MCF 10A (cell line): ENCODE measurements around the gene GLTP. TPM values are rescaled to one million over a fixed set of nuclear protein-coding genes. Genes with fewer than 3 reads are reported as not detected.

Experiments used
- BruUV-seq: library from RNA; stranded (reverse); fragments of 400-500 nt; replicated peaks from 2 replicates; lab custom pipeline; 2021; lab: Mats Ljungman, UMichigan
- CTCF ChIA-PET: fragments of 300-600 bp; sonication (Branson Sonifier 250); formaldehyde crosslinking; extraction: SDS; loops from one replicate; lab custom pipeline; 2021; ENCODE audit warnings: antibody characterized with exemption, inconsistent platforms; lab: Yijun Ruan, JAX
- POLR2A ChIA-PET: fragments of 300-600, 350-650 bp; sonication (Branson Sonifier 250); formaldehyde crosslinking; extraction: SDS; loops from one replicate; lab custom pipeline; 2020; ENCODE audit warnings: antibody characterized with exemption, inconsistent platforms; lab: Yijun Ruan, JAX
- DNase-seq: peaks from one replicate; pipeline ENCODE4 v3.0.0-alpha.2; 2018; ENCODE audit not compliant: unreplicated experiment
- H3K27ac Mint-ChIP-seq: one replicate; pipeline ENCODE4 v1.8.0; 2022; ENCODE audit warnings: mild to moderate bottlenecking, low read depth, mixed read lengths; ENCODE audit not compliant: unreplicated experiment
- H3K27me3 Mint-ChIP-seq: one replicate; pipeline ENCODE4 v1.8.0; 2022; ENCODE audit warnings: mixed read lengths; ENCODE audit not compliant: insufficient read depth, unreplicated experiment
- H3K36me3 Mint-ChIP-seq: one replicate; pipeline ENCODE4 v1.8.0; 2022; ENCODE audit warnings: mild to moderate bottlenecking, moderate library complexity, mixed read lengths; ENCODE audit not compliant: insufficient read depth, unreplicated experiment
- H3K4me1 Mint-ChIP-seq: one replicate; pipeline ENCODE4 v1.8.0; 2022; ENCODE audit warnings: mixed read lengths; ENCODE audit not compliant: insufficient read depth, unreplicated experiment
- H3K4me3 Mint-ChIP-seq: one replicate; pipeline ENCODE4 v1.8.0; 2022; ENCODE audit warnings: mild to moderate bottlenecking, moderate library complexity, mixed read lengths; ENCODE audit not compliant: unreplicated experiment
- H3K9me3 Mint-ChIP-seq: one replicate; pipeline ENCODE4 v1.8.0; 2022; ENCODE audit warnings: mixed read lengths; ENCODE audit not compliant: unreplicated experiment
- intact Hi-C: fragments of 100-400 bp; cut with micrococcal nuclease; formaldehyde crosslinking; loops from 2 replicates; pipeline ENCODE4 v1.14.1; 2022
- total RNA-seq: library from RNA; stranded (reverse); gene quantifications from 2 replicates; pipeline ENCODE4 v1.2.3, GENCODE V29; 2022
- TF ChIP-seq, protein P1 (sequence below): fragments of 200-600 bp; IDR thresholded peaks from one replicate; pipeline ENCODE4 v1.8.0; 2022; ENCODE audit warnings: antibody characterized with exemption, mild to moderate bottlenecking; ENCODE audit not compliant: unreplicated experiment

GLTP gene
- total RNA-seq, 1 experiment from 2014 or later, result 37.2 TPM

DNA sequence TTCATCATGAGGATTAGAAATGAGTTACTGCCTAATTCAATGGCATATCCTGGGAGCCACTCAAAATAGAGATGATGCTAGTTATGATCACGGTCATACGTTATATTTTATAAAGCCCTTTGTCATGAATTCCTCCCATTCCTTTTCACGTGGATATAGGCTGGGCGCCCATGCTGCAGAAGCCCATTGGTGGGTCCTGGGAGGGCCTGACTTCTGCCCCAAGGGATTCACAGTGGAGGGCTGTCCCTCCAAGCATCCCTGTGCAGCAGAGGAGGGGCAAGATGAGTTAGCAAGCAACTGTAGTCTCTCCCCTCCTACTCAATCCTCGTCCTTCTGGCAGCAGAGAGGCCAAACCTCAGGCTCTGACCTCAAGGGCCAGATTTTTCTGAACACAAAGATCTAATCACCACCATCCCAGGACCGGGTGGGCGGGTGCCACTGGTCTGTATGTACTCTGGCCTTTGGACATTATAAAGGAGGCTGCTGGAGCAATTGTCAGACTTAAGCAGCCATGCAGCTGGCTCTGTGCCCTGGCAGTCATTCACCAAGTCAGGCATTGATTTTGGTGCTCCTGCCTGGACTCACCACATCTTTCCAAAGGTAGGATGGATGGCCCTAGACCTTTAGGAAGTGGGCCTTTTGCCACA lies 8.6 kb downstream of the GLTP start:
- no TSS peak for BruUV-seq
- POLR2A ChIA-PET, result interaction anchor here (0.7 kb wide), 1 partner anchor 17 kb away, joined by 3 read pairs; no protein-coding TSS in a partner anchor

DNA sequence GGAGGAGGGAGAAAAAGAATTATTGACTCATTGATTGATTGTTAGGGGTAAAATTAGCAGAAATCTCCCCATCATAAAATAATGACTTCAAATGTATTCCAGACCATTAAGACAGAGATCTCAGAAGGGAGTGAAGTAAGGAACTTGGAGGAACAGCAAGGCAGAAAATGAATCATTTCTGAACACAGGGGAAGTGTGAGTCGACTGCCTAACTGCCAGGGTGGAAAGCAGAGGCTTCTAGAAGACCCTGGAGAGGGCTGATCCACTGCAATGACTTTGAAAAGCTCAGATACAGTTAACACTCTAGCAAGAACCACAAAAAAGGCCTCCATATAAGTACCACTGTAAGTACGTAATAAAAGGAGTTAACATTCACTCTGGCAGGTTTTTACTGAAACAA lies 9.7 kb downstream of the GLTP start:
- no peak overlapping the region for H3K27ac Mint-ChIP-seq
- CTCF ChIA-PET, result interaction anchor here (0.7 to 1.7 kb wide), 3 partner anchors 17 to 66 kb away, joined by 3 to 5 read pairs (median 4); no protein-coding TSS in a partner anchor

More for the DNA sequence above, 8.6 kb downstream of the GLTP start:
- no peak overlapping the region for H3K4me3 Mint-ChIP-seq
- CTCF ChIA-PET, result interaction anchor here (0.5 to 1.4 kb wide), 2 partner anchors 66 to 169 kb away, joined by 3 to 5 read pairs; no protein-coding TSS in a partner anchor
- TF ChIP-seq, protein P1, sequence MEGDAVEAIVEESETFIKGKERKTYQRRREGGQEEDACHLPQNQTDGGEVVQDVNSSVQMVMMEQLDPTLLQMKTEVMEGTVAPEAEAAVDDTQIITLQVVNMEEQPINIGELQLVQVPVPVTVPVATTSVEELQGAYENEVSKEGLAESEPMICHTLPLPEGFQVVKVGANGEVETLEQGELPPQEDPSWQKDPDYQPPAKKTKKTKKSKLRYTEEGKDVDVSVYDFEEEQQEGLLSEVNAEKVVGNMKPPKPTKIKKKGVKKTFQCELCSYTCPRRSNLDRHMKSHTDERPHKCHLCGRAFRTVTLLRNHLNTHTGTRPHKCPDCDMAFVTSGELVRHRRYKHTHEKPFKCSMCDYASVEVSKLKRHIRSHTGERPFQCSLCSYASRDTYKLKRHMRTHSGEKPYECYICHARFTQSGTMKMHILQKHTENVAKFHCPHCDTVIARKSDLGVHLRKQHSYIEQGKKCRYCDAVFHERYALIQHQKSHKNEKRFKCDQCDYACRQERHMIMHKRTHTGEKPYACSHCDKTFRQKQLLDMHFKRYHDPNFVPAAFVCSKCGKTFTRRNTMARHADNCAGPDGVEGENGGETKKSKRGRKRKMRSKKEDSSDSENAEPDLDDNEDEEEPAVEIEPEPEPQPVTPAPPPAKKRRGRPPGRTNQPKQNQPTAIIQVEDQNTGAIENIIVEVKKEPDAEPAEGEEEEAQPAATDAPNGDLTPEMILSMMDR, result no peak
- H3K27me3 Mint-ChIP-seq, result no peaks in the 10 kb centered on the region
- H3K27ac Mint-ChIP-seq, result no peak overlapping the region
- peaks cover 8% of the 10 kb centered on the region for H3K36me3 Mint-ChIP-seq
- no peak for DNase-seq
- intact Hi-C loops, result no loop called here
- H3K9me3 Mint-ChIP-seq, result no peaks in the 10 kb centered on the region
- H3K4me1 Mint-ChIP-seq, result peaks cover 9% of the 10 kb centered on the region

DNA sequence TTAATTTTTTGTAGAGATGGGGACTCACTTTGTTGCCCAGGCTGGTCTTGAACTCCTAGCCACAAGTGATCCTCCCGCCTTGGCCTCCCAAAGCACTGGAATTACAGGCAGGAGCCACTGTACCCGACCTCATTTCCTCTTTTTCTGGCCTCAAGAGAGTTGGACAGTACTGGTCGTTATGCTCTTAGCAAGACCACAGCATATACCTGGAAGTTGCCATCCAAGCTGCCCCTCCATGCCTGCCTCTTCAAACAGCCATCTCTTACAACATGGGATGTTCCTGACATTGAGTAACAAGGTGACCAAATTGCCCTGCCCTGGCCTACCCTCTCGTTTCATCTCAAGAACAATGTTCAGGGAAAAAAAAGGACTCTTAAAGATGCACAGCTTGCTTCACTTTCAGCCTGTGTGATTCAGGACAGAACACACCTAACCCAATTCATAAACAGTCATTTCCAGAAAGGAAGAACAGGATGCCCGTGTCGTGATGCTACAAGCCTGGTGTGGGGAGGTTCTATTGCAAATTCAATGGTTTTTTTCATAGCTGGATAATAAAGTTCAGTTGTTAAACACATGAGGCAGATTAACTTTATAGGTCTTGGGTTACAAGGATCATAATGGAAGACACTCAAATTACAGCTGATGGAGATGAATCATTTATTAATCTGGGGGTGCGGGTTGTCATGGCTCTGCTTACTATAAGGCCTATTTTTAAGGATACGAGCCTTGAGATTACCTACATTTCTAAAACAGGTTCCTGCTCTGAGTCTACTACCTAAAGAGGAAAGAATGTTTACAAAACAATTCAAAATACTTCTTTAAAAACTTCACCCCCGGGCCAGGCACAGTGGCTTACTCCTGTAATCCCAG lies 11.9 kb downstream of the GLTP start:
- no peak overlapping the region for H3K4me3 Mint-ChIP-seq
- H3K27ac Mint-ChIP-seq, result peak overlapping the region; percentile 2
- ChIA-PET CTCF (interaction anchor here (0.6 to 1.8 kb wide), 5 partner anchors 10 to 63 kb away, joined by 3 to 11 read pairs (median 4); no protein-coding TSS in a partner anchor), POLR2A (no interaction called here)
- H3K27me3 Mint-ChIP-seq, result no peaks in the 10 kb centered on the region
- peaks cover 5% of the 10 kb centered on the region for H3K4me1 Mint-ChIP-seq
- TF ChIP-seq, protein P1, result no peak
- DNase-seq, result no peak
- H3K36me3 Mint-ChIP-seq, result peaks cover 8% of the 10 kb centered on the region
- H3K9me3 Mint-ChIP-seq, result no peaks in the 10 kb centered on the region
- BruUV-seq, result no TSS peak
- intact Hi-C loops, result no loop called here

More for the DNA sequence above, 9.7 kb downstream of the GLTP start:
- Mint-ChIP-seq H3K4me1 (peaks cover 8% of the 10 kb centered on the region), H3K27me3 (no peaks in the 10 kb centered on the region), H3K9me3 (no peaks in the 10 kb centered on the region), H3K4me3 (no peak overlapping the region), H3K36me3 (peaks cover 8% of the 10 kb centered on the region)
- intact Hi-C loops, result no loop called here
- POLR2A ChIA-PET, result no interaction called here
- BruUV-seq, result no TSS peak
- TF ChIP-seq, protein P1, result no peak
- DNase-seq, result no peak

DNA sequence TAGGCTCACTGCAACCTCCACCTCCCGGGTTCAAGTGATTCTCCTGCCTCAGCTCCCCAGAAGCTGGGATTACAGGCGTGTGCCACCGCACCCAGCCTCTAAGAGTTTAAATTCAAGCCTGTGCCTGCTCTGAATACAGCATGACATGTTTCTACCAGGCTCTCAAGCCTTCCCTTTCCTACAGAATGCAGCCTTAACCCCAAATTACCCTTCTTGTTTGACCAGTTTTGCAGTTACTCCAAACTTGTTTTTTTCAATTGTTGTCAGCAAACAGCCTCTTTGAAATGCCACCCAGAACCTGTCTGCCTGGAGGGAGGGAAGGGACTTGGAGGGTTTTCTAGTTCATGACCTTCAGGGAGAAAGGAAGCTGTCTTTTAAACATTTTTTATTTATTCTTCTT lies 15.4 kb downstream of the GLTP start:
- intact Hi-C loops, result no loop called here
- H3K27ac Mint-ChIP-seq, result peak overlapping the region; percentile 2
- TF ChIP-seq, protein P1, result no peak
- H3K4me3 Mint-ChIP-seq, result no peak overlapping the region
- ChIA-PET CTCF (interaction anchor here (1.5 to 4.4 kb wide), 2 partner anchors 12 to 36 kb away, joined by 3 to 37 read pairs; no protein-coding TSS in a partner anchor), POLR2A (no interaction called here)
- no TSS peak for BruUV-seq
- peaks cover 5% of the 10 kb centered on the region for H3K4me1 Mint-ChIP-seq
- DNase-seq, result no peak
- H3K36me3 Mint-ChIP-seq, result no peaks in the 10 kb centered on the region
- H3K9me3 Mint-ChIP-seq, result no peaks in the 10 kb centered on the region
- H3K27me3 Mint-ChIP-seq, result no peaks in the 10 kb centered on the region
